ENCODE data around the gene FARP1.

Gene FARP1

GRCh38 chr13:98315466-98315865 lies 172.6 kb downstream of the FARP1 start:
- DNase-seq, result no peak

DNA sequence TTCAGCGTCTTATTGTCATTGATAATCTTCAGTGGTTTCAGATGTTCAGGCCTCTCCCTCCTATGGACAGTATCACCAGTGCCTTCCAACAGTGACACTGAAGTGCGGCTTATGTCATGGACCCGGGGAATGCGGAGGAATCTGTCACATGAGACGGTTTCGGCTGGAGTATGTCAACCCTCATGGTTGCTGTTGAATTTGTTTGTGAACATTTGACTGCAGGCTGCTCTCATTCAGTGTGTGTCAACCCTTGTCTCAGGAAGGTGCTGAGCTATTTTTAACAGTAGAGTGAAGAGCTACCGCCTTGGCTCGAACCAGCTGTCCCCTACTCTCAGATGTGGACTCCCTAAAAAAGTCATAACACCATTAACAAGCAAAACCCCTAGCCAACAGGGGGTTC lies 173.0 kb downstream of the FARP1 start:
- no peak for DNase-seq

GRCh38 chr13:98317573-98318171 lies 174.8 kb downstream of the FARP1 start:
- DNase-seq, result no peak

GRCh38 chr13:98318263-98318878 lies 175.5 kb downstream of the FARP1 start:
- no peak for DNase-seq

DNA sequence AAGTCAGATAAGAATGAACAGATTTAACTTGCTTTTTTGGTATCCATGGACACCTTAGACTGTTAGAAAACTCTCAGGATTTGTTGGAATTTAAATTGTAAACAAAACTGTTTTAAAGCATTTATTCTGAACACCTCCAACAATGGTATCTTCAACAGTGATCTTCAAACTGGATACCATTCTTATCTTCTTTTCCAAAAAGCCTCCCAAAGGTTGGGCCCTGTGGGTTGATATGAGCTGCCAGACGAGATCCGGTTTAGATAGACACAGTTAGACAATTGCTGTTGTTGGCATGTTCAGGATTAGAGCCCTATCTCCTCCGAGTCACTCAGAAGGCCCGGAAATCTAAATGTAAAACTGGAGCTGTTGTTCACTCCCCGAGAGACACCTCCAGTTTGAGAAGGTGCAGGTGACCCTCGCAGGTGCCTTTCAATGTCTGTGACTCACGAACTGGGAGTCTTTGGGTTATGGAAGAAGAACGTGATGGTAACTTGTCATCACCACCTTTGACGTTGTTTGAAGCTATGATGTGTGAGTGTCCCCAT lies 177.7 kb downstream of the FARP1 start:
- no peak for DNase-seq

DNA sequence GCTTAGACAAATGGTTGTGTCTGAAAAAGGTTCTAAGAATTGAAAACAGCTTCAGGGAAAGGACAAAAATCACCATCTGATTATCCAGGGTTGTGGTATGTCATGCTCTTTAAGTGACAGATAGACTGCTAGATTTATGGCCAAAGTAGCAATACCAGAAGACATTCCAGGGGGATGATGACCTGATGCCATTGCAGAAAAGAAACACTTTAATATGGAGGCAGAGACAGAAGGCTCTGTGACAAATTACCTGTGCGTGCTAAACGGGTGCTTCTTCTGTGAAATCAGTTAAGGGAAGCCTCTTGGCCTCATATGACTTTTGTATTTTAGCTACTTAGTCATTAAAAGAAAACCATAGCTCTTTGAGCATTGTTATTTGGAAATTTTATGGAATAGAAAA lies 178.5 kb downstream of the FARP1 start:
- DNase-seq, result no peak

DNA sequence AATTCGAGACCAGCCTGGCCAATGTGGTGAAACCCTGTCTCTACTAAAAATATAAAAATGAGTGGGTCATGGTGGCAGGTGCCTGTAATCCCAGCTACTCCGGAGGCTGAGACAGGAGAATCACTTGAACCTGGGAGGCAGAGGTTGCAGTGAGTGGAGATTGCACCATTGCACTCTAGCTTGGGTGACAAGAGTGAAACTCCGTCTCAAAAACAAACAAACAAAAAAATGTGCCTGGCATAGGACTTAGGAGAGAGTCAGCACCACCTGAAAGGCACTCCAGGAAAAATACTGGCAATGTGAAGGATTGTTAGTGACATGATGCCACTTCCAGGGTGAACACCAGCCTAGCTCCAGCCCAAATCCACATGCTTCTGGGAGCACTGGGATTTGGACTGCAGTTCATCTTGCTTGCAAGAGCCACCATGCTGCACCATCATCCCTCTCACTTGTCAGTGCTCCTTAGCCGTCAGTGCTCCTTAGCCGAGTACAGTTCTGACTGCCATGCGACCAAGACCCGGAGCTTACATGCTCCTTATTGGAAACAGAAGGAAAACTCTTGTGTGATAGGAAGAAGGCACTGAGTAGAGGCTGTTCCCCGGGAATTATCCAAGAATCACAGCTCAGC lies 179.3 kb downstream of the FARP1 start:
- no peak for DNase-seq

GRCh38 chr13:98324105-98324504 lies 181.2 kb downstream of the FARP1 start:
- no peak for DNase-seq

GRCh38 chr13:98325724-98326123 lies 182.8 kb downstream of the FARP1 start:
- DNase-seq, result peak; percentile 60

DNA sequence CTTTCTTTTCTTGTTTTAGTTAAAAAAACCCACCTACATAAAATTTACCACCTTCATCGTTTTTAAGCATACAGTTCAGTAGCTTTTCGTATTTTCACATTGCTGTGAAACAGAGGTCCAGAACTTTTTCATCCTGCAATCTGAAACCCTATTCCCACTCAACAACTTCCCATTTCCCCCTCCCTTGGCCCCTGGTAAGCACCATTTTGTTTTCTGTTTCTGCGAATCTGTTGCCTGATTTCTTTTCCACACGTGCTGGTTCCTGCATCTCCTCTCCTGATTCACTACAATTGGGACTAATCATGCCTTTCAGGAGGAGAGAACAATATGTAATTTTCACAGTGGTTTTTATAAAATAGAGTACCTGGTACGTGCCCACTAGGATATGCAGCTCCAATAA lies 183.4 kb downstream of the FARP1 start:
- no peak for DNase-seq

DNA sequence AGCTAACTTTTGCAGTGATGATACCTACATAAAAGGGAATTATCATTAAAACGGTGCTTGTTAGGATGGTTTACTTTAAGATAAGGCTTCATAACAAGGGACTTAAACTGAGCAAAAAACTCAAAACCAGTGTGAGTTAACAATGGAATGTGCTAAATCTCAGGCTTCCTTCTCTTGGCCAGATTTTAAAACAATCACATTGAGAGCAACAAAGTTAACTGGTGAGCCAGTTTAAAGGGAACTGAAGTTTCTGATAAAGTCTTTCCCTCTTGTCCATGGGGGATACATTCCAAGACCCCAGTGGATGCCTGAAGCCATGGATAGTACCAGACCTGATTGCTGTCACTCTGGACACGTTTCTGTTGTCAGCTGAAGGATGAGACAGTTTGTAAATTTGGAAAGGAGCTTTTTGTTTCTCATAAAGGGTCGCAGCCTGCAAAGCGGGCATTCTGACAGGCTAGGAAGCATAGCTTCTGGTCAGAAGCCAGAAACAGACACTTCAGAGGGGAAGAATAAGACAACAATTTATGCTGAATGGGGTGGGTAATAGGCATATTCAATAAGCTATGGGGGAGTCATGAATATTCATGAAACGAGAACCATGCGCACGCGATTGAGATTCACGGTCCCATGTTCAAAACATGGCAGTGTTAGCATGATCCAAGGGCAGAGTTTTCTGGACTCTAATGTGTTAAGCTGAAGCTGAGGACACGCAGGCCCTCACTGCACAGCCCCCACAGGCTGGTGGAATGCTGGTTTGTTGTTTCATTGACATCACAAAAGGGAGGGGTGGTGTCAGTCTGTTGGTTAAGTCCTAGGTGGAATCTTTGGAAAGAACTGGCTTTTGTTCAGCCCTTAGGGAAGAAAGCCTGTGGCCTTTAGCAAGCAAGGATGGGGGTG lies 184.7 kb downstream of the FARP1 start:
- DNase-seq, result no peak

GRCh38 chr13:98328511-98328910 lies 185.6 kb downstream of the FARP1 start:
- no peak for DNase-seq

DNA sequence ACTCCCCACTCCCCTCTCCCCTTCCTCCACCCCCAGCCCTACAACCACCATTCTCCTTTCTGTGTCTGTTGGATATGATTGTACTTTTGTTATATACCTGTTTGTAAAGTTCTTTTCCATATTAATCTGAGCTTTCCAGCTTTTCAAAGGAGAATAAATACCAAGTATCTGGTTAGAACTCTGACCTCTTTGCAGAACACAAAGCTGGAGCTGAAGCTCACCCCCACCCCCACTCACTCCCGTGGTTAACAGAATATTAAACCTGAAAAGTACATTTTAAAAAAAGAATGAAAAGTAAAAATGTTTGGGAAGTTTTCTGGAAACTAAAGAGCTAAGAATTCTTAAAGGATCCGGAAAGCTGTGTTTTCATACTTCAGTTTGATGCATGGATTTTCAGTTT lies 189.3 kb downstream of the FARP1 start:
- no peak for DNase-seq

DNA sequence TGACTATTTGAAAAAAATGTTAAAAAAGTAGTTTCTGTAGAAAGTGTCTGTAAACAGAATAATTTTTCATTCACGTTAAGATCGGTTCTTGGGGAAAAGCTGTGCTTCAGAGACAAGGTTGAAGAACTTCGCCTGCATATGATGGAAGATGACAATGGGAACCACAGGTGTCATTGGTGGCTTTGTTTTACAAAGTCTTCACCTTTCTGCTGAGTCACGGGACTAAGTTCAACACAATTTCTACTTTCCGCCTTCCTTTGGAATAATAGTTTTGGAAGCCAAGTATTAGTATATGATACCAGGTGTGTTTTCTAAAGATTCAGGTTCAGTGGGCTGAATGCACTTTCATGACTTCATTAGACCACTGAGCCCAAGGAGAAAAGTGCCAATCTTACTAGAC lies 189.8 kb downstream of the FARP1 start:
- no peak for DNase-seq

DNA sequence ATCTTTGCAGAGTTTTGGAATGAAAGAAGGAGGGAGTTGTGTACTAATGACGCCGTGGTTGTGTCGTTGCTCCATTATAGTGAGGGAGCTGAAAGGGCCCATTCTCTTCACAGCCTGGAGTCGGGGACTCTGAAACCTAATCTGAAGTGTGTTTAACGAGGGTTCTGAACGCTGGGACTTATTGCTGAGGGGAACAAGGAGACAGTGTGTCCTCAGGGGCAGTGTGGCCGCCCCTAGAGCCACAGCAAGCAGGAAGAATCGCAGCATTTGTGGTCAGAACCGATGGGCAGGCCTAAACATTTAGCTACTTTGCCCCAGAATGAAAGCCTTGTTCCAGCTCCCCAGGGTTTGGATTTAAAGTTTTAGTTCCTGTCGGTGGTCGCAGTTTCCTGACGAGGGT lies 190.6 kb downstream of the FARP1 start:
- DNase-seq, result no peak

DNA sequence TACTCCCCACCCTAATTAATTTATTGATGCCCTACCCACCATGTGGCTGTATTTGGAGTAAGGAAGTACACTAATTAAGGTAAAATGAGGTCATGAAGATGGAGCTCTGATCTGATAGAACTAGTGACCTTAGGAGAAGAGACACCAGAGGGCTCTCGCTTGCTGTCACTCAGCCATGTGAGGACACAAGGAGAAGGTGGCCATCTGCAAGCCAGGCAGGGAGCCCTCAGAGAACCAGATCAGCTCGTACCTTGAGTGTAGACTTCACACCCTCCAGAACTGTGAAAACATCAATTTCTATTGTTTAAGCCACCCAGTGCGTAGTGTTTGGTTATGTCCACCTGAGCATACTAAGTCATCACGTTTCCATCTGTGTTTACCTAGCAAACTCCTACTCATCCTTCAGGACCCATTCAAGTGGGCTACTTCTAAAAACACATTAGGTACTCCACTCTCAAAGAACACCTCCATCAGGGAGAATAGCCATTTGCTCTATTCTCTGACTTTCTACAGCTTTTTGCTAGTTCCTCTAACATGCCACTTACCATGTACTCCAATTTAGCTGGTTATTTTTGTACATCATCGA lies 191.8 kb downstream of the FARP1 start:
- DNase-seq, result no peak

DNA sequence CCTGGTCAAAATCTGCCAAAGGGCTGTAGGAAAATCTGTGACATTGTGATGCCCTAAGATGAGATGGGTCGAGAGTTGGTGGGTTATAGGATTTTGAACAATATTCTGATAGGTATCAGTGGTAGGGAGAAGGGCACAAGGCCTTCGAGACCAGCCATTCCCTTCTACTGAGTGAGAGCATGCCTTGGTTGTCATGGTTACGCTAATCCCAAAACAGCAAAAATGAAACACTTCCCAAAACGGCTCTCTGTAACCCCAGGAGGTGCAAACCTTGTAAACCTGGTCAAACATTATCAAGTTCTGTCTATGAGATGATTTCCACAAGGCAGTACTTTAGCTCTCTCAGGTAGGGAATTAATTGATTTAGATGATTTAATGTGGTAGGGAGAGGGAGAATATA lies 192.8 kb downstream of the FARP1 start:
- no peak for DNase-seq

GRCh38 chr13:98338310-98338709 lies 195.4 kb downstream of the FARP1 start:
- no peak for DNase-seq

GRCh38 chr13:98339684-98340425 lies 197.0 kb downstream of the FARP1 start:
- no peak for DNase-seq

DNA sequence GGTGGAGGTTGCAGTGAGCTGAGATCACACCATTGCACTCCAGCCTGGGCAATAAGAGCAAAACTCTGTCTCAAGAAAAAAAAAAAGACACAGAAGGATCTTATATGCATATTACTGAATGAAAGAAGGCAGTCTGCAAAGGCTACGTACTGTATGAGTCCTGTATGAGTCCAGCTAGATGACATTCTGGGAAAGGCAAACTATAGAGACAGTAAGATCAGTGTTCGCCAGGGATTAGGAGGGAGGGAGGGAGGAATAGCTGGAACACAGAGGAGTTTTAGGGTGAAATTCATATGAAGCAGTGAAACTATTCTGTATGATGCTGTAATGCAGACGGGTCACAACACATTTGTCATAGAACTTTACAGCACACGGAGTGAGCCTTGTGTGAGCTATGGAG lies 200.1 kb downstream of the FARP1 start:
- DNase-seq, result no peak

DNA sequence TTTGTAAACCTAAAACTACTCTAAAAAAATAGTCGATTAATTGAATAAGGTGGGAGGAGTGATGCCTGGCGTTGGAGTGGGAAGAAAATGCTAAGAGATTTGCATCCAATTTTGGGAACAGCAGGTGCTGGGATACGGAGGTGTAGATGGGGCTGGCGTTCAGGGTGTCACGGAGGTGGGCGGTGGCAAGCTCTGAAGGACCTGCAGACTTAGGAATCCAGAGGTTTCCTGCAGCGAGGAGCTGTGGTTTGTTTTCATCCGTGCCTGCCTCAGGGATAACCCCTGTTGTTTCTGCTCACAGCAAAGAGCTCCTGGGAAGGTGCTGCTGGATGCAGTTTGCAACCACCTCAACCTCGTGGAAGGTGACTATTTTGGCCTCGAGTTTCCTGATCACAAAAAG lies 200.6 kb downstream of the FARP1 start:
- DNase-seq, result peak; percentile 36

GRCh38 chr13:98344392-98344791 lies 201.5 kb downstream of the FARP1 start:
- no peak for DNase-seq
